ENCODE data around the gene ETFDH. TPM values are rescaled to one million over a fixed set of nuclear protein-coding genes. Genes with fewer than 3 reads are reported as not detected.
A peak's percentile ranks its signal among the peaks of the same experiment; 100 is the strongest.

ETFDH gene
- total RNA-seq, 1 donor from 2014 or later: 25.9 TPM

GRCh38 chr4:158722291-158722916 lies 50.3 kb downstream of the ETFDH start:
- Mint-ChIP-seq H3K9me3 (ENCODE audit: unreplicated experiment) (no peaks in the 10 kb centered on the region), H3K4me3 (ENCODE audit: unreplicated experiment) (peak overlapping the region; percentile 99), H3K4me1 (ENCODE audit: unreplicated experiment) (peaks cover 16% of the 10 kb centered on the region), H3K27me3 (ENCODE audit: unreplicated experiment) (peaks cover 10% of the 10 kb centered on the region), H3K27ac (ENCODE audit: unreplicated experiment) (peak overlapping the region; percentile 99), H3K36me3 (ENCODE audit: unreplicated experiment) (peaks cover 20% of the 10 kb centered on the region)
- no peak for TF ChIP-seq CTCF (IDR thresholded peaks at IDR 0.05)
- DNase-seq (ENCODE audit: extremely low spot score, unreplicated experiment): no peak

- H3K27me3 Mint-ChIP-seq (ENCODE audit: unreplicated experiment): peaks cover 10% of the 10 kb centered on the region
- H3K4me1 Mint-ChIP-seq (ENCODE audit: unreplicated experiment): peaks cover 16% of the 10 kb centered on the region
- peak within 1 kb of the TSS; percentile 99 for H3K27ac Mint-ChIP-seq (ENCODE audit: unreplicated experiment)
- H3K4me3 Mint-ChIP-seq (ENCODE audit: unreplicated experiment): peak within 1 kb of the TSS; percentile 99
- no peak for TF ChIP-seq CTCF (IDR thresholded peaks at IDR 0.05)
- no peaks in the 10 kb centered on the region for H3K9me3 Mint-ChIP-seq (ENCODE audit: unreplicated experiment)
- H3K36me3 Mint-ChIP-seq (ENCODE audit: unreplicated experiment): peaks cover 13% of the 10 kb centered on the region
- peak; percentile 90 for DNase-seq (ENCODE audit: extremely low spot score, unreplicated experiment)
These were observed 51.1 kb downstream of the ETFDH start, which contains the start of gene PPID for GRCh38 chr4:158722917-158723793. TSS of gene PPID (minus strand) at chr4:158723396. CDS start at chr4:158723288, 108 bp downstream.

GRCh38 chr4:158724637-158725036 lies 52.5 kb downstream of the ETFDH start:
- DNase-seq (ENCODE audit: extremely low spot score, unreplicated experiment): no peak
- peaks cover 3% of the 10 kb centered on the region for H3K36me3 Mint-ChIP-seq (ENCODE audit: unreplicated experiment)
- peaks cover 25% of the 10 kb centered on the region for H3K27me3 Mint-ChIP-seq (ENCODE audit: unreplicated experiment)
- peak overlapping the region; percentile 12 for H3K4me3 Mint-ChIP-seq (ENCODE audit: unreplicated experiment)
- no peaks in the 10 kb centered on the region for H3K9me3 Mint-ChIP-seq (ENCODE audit: unreplicated experiment)
- H3K27ac Mint-ChIP-seq (ENCODE audit: unreplicated experiment): no peak overlapping the region
- H3K4me1 Mint-ChIP-seq (ENCODE audit: unreplicated experiment): peaks cover 16% of the 10 kb centered on the region
- TF ChIP-seq CTCF (IDR thresholded peaks at IDR 0.05): no peak

GRCh38 chr4:158726633-158727032 lies 54.5 kb downstream of the ETFDH start:
- H3K27ac Mint-ChIP-seq (ENCODE audit: unreplicated experiment): no peak overlapping the region
- no peaks in the 10 kb centered on the region for H3K36me3 Mint-ChIP-seq (ENCODE audit: unreplicated experiment)
- H3K27me3 Mint-ChIP-seq (ENCODE audit: unreplicated experiment): peaks cover 35% of the 10 kb centered on the region
- peaks cover 16% of the 10 kb centered on the region for H3K4me1 Mint-ChIP-seq (ENCODE audit: unreplicated experiment)
- H3K9me3 Mint-ChIP-seq (ENCODE audit: unreplicated experiment): no peaks in the 10 kb centered on the region
- H3K4me3 Mint-ChIP-seq (ENCODE audit: unreplicated experiment): no peak overlapping the region
- DNase-seq (ENCODE audit: extremely low spot score, unreplicated experiment): no peak
- TF ChIP-seq CTCF (IDR thresholded peaks at IDR 0.05): no peak

- TF ChIP-seq CTCF (IDR thresholded peaks at IDR 0.05): no peak
- no peak for DNase-seq (ENCODE audit: extremely low spot score, unreplicated experiment)
- Mint-ChIP-seq H3K27me3 (ENCODE audit: unreplicated experiment) (peaks cover 44% of the 10 kb centered on the region), H3K4me1 (ENCODE audit: unreplicated experiment) (peaks cover 7% of the 10 kb centered on the region), H3K9me3 (ENCODE audit: unreplicated experiment) (no peaks in the 10 kb centered on the region), H3K27ac (ENCODE audit: unreplicated experiment) (no peak overlapping the region), H3K4me3 (ENCODE audit: unreplicated experiment) (no peak overlapping the region), H3K36me3 (ENCODE audit: unreplicated experiment) (no peaks in the 10 kb centered on the region)
These were observed 56.1 kb downstream of the ETFDH start for GRCh38 chr4:158728236-158728635.
